Measurements from ENCODE around the gene LILRB1. TPM values are rescaled to one million over a fixed set of nuclear protein-coding genes. Genes with fewer than 3 reads are reported as not detected.
"Not testable (repeated sequence)": the region's sequence is repeated elsewhere in the genome, so short reads cannot be mapped to it uniquely, and the experiment has no call there.

LILRB1 gene
- polyA plus RNA-seq, 3 donors, result 27.2 to 317 (median 60.6) TPM

DNA sequence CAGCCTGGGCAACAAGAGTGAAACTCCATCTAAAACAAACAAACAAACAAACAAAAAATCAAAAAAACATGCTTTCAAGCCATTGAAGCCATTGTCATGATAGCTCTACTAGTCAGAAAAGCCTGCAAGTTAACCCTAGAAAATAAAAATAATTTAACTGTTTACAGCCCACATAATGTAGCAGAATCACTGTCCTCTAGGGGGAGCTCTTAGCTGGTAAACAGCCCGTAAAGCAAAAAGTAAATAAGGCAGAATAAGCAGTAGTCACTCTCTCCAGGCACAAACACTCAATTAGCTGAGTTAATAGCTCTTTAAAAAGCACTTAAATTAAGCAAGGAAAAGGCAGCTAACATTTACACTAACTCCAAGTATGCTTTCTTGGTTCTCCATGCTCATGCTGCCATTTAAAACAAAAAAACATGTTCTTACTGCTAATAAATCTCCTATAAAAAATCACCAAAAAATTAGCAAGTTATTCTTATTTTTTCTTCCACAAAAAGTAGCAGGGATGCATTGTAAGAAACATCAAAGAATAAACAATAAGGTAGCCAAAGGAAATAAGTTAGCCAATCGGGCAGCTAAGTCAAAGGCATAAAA lies 43.8 kb downstream of the LILRB1 start:
- intact Hi-C loops (cut with micrococcal nuclease), result loop anchor here (10.0 kb wide), 3 partner anchors 189 to 241 kb away; partner anchors contain the start of gene CDC42EP5 (in 1 of the 2)
- H3K36me3 Mint-ChIP-seq, result no peaks in the 10 kb centered on the region
- TF ChIP-seq CTCF (IDR thresholded peaks at IDR 0.05), result peak; percentile 94

GRCh38 chr19:54676210-54676834 lies 46.0 kb downstream of the LILRB1 start:
- not testable (repeated sequence) for H3K79me2 ChIP-seq (ENCODE audit: insufficient read depth, low read length); H3K36me3 ChIP-seq (replicated peaks in 1 of 2; ENCODE audit: control insufficient read depth in 1 of 2, insufficient read depth in 2 of 2, low read length in 2 of 2); H3K4me3 ChIP-seq (replicated peaks in 1 of 3; ENCODE audit: low read depth in 2 of 3, low read length in 3 of 3); H3K9me3 Mint-ChIP-seq; H3K9ac ChIP-seq (ENCODE audit: insufficient read depth, low read length, poor library complexity, severe bottlenecking); H2AFZ ChIP-seq (ENCODE audit: insufficient read depth, low read depth, low read length, poor library complexity, severe bottlenecking); H3K36me3 Mint-ChIP-seq; H3K9me3 ChIP-seq (replicated peaks in 1 of 2; ENCODE audit: control insufficient read depth in 1 of 2, insufficient read depth in 1 of 2, low read length in 2 of 2); H3K27ac Mint-ChIP-seq; H3K4me3 Mint-ChIP-seq; H4K20me1 ChIP-seq (ENCODE audit: insufficient read depth, low read length); H3K4me2 ChIP-seq (replicated peaks; ENCODE audit: extremely low read depth, low read length, poor library complexity, severe bottlenecking); H3K27ac ChIP-seq (ENCODE audit: low read depth in 1 of 2, low read length in 2 of 2)
- peaks cover 18 to 35% of the 10 kb centered on the region in 2 donors for H3K27me3 ChIP-seq (ENCODE audit: control insufficient read depth in 2 of 2, insufficient read depth in 2 of 2, low read length in 2 of 2)
- peak; percentile 37 to 78 (median 58) for DNase-seq
- H3K4me1 ChIP-seq (ENCODE audit: control insufficient read depth in 1 of 2, insufficient read depth in 2 of 2, low read length in 2 of 2), result peaks cover 15 to 29% of the 10 kb centered on the region in 2 donors
- intact Hi-C loops (cut with micrococcal nuclease), result loop anchor here (2.0 to 10.0 kb wide), 4 partner anchors 22 to 238 kb away; partner anchors contain the start of gene CDC42EP5 (in 1 of the 2)
- peak; percentile 96 for TF ChIP-seq CTCF (IDR thresholded peaks at IDR 0.05)
- Mint-ChIP-seq H3K27me3 (ENCODE audit: low read depth in 3 of 3) (peaks cover 26 to 29% (median 28%) of the 10 kb centered on the region in 3 donors), H3K4me1 (peaks cover 26% of the 10 kb centered on the region)
- 60% methylated on average over 1 of the region's 10 CpGs for WGBS (ENCODE audit: insufficient coverage)

More for the DNA sequence above, 43.8 kb downstream of the LILRB1 start:
- Histone ChIP-seq H3K9ac (ENCODE audit: insufficient read depth, low read length, poor library complexity, severe bottlenecking) (no peak overlapping the region), H3K79me2 (ENCODE audit: insufficient read depth, low read length) (no peaks in the 10 kb centered on the region), H3K27me3 (ENCODE audit: control insufficient read depth in 2 of 2, insufficient read depth in 2 of 2, low read length in 2 of 2) (peaks cover 12 to 22% of the 10 kb centered on the region in 2 donors), H3K9me3 (replicated peaks in 1 of 2; ENCODE audit: control insufficient read depth in 1 of 2, insufficient read depth in 1 of 2, low read length in 2 of 2) (no peaks in the 10 kb centered on the region), H2AFZ (ENCODE audit: insufficient read depth, low read depth, low read length, poor library complexity, severe bottlenecking) (no peak overlapping the region), H3K4me1 (ENCODE audit: control insufficient read depth in 1 of 2, insufficient read depth in 2 of 2, low read length in 2 of 2) (peaks cover 26 to 51% of the 10 kb centered on the region in 2 donors), H3K27ac (ENCODE audit: low read depth in 1 of 2, low read length in 2 of 2) (no peak overlapping the region), H4K20me1 (ENCODE audit: insufficient read depth, low read length) (no peaks in the 10 kb centered on the region), H3K36me3 (replicated peaks in 1 of 2; ENCODE audit: control insufficient read depth in 1 of 2, insufficient read depth in 2 of 2, low read length in 2 of 2) (no peaks in the 10 kb centered on the region), H3K4me2 (replicated peaks; ENCODE audit: extremely low read depth, low read length, poor library complexity, severe bottlenecking) (no peak overlapping the region), H3K4me3 (replicated peaks in 1 of 3; ENCODE audit: low read depth in 2 of 3, low read length in 3 of 3) (no peak overlapping the region)
- H3K9me3 Mint-ChIP-seq, result no peaks in the 10 kb centered on the region
- H3K4me3 Mint-ChIP-seq, result no peak overlapping the region
- H3K27me3 Mint-ChIP-seq (ENCODE audit: low read depth in 3 of 3), result peaks cover 19 to 22% (median 19%) of the 10 kb centered on the region in 3 donors
- 60% methylated on average over 2 of the region's 2 CpGs for WGBS (ENCODE audit: insufficient coverage)
- peak; percentile 49 to 61 (median 61) for DNase-seq
- H3K27ac Mint-ChIP-seq, result no peak overlapping the region
- peaks cover 47% of the 10 kb centered on the region for H3K4me1 Mint-ChIP-seq

All from CD14-positive monocyte (primary cell).